Measurements from ENCODE around the gene MYLK4. TPM values are rescaled to one million over a fixed set of nuclear protein-coding genes. Genes with fewer than 3 reads are reported as not detected.

MYLK4 gene
- 0.43 and 0.44 TPM in 2 replicates for total RNA-seq

DNA sequence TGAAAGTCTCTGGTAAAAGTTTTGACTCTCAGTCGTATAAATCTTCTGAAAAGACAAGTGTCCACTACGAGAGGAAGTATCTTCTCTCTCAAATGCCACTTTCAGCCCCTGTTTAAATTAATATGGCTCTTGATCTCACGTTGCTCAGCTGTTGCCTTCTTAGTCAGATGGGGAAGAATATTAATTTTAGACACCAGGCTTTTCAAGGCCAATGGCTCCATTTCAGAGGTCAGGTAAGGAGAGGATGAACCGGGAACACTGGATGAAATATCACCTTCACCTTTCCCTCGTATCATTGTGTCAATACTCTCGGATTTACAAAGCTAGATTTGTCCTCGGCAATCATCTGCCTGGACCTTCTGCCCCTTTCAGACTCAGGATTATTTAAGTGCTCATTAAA is at the start of gene MYLK4:
TSS of gene MYLK4 (minus strand) at position 91 of the 400 bp plus-strand sequence. CDS start 1,628 bp downstream, outside the sequence.

DNA sequence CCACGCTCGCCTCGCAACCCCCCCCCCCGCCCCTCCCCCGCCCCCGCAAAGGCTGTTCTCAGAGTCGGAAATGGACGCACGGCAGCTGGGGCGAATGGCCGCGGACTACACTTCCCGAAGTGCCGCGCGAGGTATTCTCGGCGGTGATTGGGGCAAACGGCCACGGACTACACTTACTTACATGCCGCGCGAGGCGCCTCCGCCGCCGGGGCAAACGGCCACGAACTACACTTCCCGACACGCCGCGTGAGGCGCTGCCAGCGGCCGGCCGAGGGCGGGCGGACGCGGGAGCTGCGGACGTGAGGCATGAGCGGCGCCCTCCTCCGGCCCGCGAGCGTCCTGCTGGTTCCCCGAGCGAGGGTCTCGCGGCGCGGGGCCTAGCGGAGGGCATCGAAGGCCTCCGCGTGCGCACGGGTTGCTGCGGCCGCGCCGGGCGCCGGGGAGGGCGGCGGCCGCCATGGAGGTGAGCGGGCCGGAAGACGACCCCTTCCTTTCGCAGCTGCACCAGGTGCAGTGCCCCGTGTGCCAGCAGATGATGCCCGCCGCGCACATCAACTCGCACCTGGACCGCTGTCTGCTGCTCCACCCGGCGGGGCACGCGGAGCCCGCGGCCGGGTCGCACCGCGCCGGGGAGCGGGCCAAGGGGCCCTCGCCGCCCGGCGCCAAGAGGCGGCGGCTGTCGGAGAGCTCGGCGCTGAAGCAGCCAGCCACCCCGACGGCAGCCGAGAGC is 14.6 kb upstream of the MYLK4 start, which contains the start of gene WRNIP1:
TSS of gene WRNIP1 (plus strand) at position 228 of the 730 bp plus-strand sequence. CDS start at position 458, 230 bp downstream.

Other genes with a start within 250 kb of the MYLK4 start
- 31.3 and 49.2 TPM in 2 replicates for gene WRNIP1, start 14.5 kb upstream of the MYLK4 start, total RNA-seq
- gene SERPINB1, start 90.9 kb upstream of the MYLK4 start, total RNA-seq, result 21.0 and 45.5 TPM in 2 replicates
- gene SERPINB9, start 152.4 kb upstream of the MYLK4 start, total RNA-seq, result 15.3 and 26.9 TPM in 2 replicates
- 87.8 and 113 TPM in 2 replicates for gene SERPINB6, start 220.6 kb upstream of the MYLK4 start, total RNA-seq
- 27.2 and 39.0 TPM in 2 replicates for gene NQO2, start 249.0 kb upstream of the MYLK4 start, total RNA-seq

All from placental pericyte (primary cell).